GM21381 (cell line): ENCODE results near the gene LILRA6.

Experiments used
- ATAC-seq: cut with Tn5 transposase; IDR thresholded peaks from one replicate; pipeline ENCODE4 v1.9.1; 2021; ENCODE audit warnings: mild to moderate bottlenecking, moderate library complexity; ENCODE audit not compliant: unreplicated experiment

LILRA6 gene

GRCh38 chr19:54190503-54191010 lies 52.0 kb downstream of the LILRA6 start:
- peak; percentile 44 for ATAC-seq

DNA sequence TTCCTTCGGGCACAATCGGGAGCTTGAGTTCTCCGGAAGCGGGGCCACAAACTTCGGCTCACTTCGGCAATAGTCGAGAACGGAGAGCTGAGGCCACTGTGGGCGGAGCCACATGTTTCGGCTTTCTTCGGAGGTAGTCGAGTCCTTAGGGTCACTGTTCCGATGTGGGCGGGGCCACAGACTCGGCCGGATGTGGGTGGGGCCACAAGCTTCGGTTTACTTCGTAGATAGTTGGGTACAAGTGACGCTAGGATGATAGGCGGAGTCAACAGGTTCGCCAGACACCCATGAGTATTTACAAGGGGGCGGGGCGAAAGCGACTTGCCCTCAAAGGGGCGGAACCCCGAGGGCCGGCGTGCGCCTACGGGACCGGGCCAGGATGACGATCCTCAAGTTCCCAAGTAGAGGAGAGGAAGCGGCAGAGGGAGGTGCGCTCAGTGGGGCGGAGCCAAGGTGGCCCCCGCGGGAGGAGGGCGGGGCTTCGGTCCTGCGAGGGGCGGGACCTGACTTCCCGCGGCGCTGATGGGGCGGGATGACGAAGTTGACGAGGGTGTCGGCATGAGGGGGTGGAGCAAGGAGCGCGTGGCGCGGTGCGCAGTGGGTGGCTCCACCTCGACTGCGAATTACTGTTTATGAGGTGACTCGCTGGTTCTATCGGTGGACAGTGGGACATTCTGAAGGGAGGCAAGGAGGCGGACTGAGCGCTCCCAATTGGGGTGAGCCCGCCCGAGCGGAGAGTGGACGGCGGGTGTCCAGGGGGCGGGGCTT lies 52.7 kb downstream of the LILRA6 start:
- ATAC-seq = peak; percentile 48

DNA sequence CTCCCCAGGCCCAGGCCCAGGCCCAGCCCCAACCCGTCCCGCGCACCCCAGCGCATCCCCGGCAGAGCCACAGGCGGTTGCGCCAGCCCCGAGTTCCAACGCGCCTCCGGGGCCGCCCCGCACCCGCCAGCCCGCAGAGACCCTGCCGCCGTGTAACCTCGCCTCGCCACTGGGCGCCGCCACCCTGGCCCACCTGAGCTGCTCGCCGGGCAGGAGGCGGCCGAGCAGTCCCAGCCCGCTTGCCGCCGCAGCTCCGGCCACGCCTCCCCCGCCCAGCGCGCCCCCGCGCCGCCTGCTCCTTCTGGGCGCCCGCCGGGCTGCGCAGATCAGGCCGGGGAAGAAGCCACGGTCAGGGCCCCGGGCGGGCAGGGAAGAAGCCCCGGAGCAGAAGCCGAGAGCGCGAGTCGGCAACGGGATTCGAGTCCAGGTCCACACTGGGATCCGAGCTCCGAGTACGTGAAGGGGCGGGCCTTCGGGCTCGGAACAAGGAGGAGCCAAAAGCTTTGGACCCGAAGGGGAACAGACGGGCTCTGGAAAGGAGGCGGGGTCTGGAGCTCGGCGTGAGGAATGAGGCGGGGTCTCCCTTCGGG lies 53.4 kb downstream of the LILRA6 start, which contains the start of gene MBOAT7:
TSS of gene MBOAT7 (minus strand) at position 436 of the 590 bp plus-strand sequence. CDS start 1,072 bp downstream, outside the sequence.
- peak; percentile 18 for ATAC-seq

GRCh38 chr19:54188215-54188871 lies 54.2 kb downstream of the LILRA6 start:
- ATAC-seq = no peak

DNA sequence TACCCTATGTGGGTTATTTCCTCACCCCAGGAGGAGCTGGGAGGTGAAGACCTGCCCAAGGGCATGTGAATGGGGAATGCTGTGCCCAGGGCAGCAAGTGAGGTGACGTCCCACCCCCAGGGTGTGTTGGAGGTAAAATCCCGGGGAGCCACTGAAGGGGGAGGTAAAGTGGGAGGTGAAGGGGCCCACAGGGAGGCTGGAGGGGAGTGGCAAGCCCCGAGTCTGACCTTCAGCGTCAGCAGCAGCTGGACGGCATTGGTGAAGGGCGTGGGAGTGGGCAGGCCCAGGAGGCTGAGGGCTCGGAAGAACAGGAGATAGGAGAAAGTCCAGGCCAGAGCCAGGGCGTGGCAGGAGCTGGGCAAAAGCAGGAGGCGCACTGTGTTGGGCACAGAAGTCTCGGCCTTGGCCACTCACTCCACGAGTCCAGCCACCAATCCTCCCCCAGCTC lies 55.6 kb downstream of the LILRA6 start:
- no peak for ATAC-seq
